NT2/D1 (cell line): Measurements from ENCODE around the gene ACAA2.

Source experiments
- DNase-seq: peaks from one replicate; pipeline ENCODE4 v3.0.0-alpha.2; 2011; ENCODE audit warnings: low read depth, low spot score
- H3K27me3 ChIP-seq: 2 replicates; pipeline ENCODE4 v1.6.0; 2011; ENCODE audit warnings: mild to moderate bottlenecking; ENCODE audit not compliant: insufficient read length, insufficient read depth
- H3K36me3 ChIP-seq: 2 replicates; pipeline ENCODE4 v1.6.1; 2011; ENCODE audit warnings: mild to moderate bottlenecking, low read length, mixed read lengths; ENCODE audit not compliant: insufficient read depth, insufficient read length
- H3K4me1 ChIP-seq: 2 replicates; pipeline ENCODE4 v1.5.1; 2011; ENCODE audit not compliant: insufficient read depth, insufficient read length
- H3K4me3 ChIP-seq: 2 replicates; pipeline ENCODE4 v1.5.1; 2011; ENCODE audit warnings: low read depth; ENCODE audit not compliant: insufficient read length
- H3K9ac ChIP-seq: 2 replicates; pipeline ENCODE4 v1.6.0; 2011; ENCODE audit warnings: low read depth; ENCODE audit not compliant: insufficient read length
- H3K9me3 ChIP-seq: 2 replicates; pipeline ENCODE4 v1.5.1; 2011; ENCODE audit warnings: mild to moderate bottlenecking, low read length; ENCODE audit not compliant: insufficient read depth
- SUZ12 ChIP-seq: IDR thresholded peaks from 2 replicates; pipeline ENCODE4 v1.6.1; 2011; ENCODE audit not compliant: insufficient read length, insufficient read depth; ENCODE audit errors: extremely low read depth
- YY1 ChIP-seq: IDR thresholded peaks from 2 replicates; pipeline ENCODE4 v1.6.1; 2011; ENCODE audit not compliant: insufficient read length, insufficient read depth
- ZNF274 ChIP-seq: IDR thresholded peaks from 2 replicates; pipeline ENCODE4 v1.6.1; 2011; ENCODE audit warnings: mild to moderate bottlenecking, low read depth, low read length

The ACAA2 gene

GRCh38 chr18:49849331-49850217 lies 36.2 kb upstream of the ACAA2 start:
- H3K4me1 ChIP-seq, result peaks cover 8% of the 10 kb centered on the region
- no peaks in the 10 kb centered on the region for H3K9me3 ChIP-seq
- H3K4me3 ChIP-seq, result no peak overlapping the region
- no peak for TF ChIP-seq YY1
- no peak for TF ChIP-seq SUZ12
- no peak for TF ChIP-seq ZNF274
- no peak overlapping the region for H3K9ac ChIP-seq
- H3K36me3 ChIP-seq, result peaks cover 4% of the 10 kb centered on the region
- no peaks in the 10 kb centered on the region for H3K27me3 ChIP-seq
- DNase-seq, result peak; percentile 44

- Histone ChIP-seq H3K4me1 (peaks cover 8% of the 10 kb centered on the region), H3K4me3 (no peak overlapping the region), H3K36me3 (peaks cover 4% of the 10 kb centered on the region), H3K9ac (no peak overlapping the region), H3K27me3 (no peaks in the 10 kb centered on the region), H3K9me3 (no peaks in the 10 kb centered on the region)
- no peak for DNase-seq
- TF ChIP-seq ZNF274, result no peak
- no peak for TF ChIP-seq YY1
- TF ChIP-seq SUZ12, result no peak
Measured at GRCh38 chr18:49848115-49848514, 34.8 kb upstream of the ACAA2 start.

DNA sequence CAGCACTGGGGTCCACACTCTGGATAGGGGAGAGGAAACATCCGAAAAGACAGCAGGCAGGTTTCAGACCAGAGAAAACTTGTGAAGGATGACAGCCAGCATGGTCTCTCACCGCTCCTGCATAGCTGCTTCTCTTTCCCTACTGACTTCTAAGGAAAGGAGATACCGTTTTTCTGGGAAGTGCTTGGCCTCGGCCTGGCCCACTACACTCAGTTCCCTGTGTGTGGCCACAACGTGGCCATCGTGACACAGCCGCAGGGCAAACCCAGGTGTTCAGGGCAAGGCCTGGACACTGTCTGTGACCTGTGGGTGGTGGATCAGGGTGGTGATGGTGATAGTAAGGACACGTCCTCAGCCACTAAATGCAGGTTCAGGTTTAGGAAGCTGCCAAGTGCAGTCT lies 34.2 kb upstream of the ACAA2 start:
- no peak for TF ChIP-seq ZNF274
- no peak for TF ChIP-seq SUZ12
- no peak for TF ChIP-seq YY1
- DNase-seq, result no peak
- peaks cover 4% of the 10 kb centered on the region for H3K36me3 ChIP-seq
- no peaks in the 10 kb centered on the region for H3K9me3 ChIP-seq
- peaks cover 8% of the 10 kb centered on the region for H3K4me1 ChIP-seq
- H3K4me3 ChIP-seq, result no peak overlapping the region
- no peak overlapping the region for H3K9ac ChIP-seq
- H3K27me3 ChIP-seq, result no peaks in the 10 kb centered on the region

DNA sequence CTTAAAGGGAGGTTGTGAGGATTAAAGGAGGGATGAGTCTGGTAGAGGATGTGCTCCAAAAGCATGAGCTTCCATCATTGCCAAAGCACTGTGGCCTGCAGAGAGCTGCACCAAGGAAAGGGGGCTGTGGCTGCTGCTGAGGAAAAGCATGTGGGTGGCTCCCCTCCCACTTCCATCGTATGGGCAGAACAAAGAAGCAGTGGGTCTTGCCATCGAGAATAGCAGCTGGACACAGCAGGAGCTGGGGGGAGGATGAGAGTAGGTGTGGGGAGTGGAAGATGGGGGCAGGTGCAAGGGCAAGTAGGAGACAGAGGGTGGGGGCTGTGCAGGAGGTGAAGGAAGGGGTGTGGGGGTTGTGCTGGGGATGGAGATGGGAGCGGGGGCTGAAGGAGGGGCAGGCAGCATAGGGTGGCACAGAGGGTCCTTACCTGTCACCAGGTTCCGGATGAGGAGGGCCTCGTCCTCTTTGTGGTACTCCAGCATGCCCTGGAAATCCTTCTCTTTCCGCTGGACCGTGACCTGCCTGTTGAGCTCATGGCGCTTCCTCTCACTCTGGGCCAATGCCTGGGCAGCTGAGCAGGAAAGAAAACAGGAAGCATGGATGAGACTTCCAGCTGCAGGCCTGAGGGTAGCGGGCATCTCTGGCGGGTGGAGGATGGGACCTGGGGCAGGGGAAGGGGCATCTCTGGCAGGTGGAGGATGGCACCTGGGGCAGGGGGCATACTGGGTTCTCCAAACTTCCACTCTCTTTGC lies 33.6 kb upstream of the ACAA2 start:
- Histone ChIP-seq H3K9me3 (no peaks in the 10 kb centered on the region), H3K4me3 (no peak overlapping the region), H3K27me3 (no peaks in the 10 kb centered on the region), H3K9ac (no peak overlapping the region), H3K36me3 (peaks cover 4% of the 10 kb centered on the region), H3K4me1 (peaks cover 8% of the 10 kb centered on the region)
- DNase-seq, result no peak
- TF ChIP-seq SUZ12, result no peak
- no peak for TF ChIP-seq ZNF274
- no peak for TF ChIP-seq YY1

- no peak for TF ChIP-seq SUZ12
- TF ChIP-seq ZNF274, result no peak
- no peak for TF ChIP-seq YY1
- Histone ChIP-seq H3K4me3 (no peak overlapping the region), H3K4me1 (peaks cover 8% of the 10 kb centered on the region), H3K36me3 (peaks cover 4% of the 10 kb centered on the region), H3K9ac (no peak overlapping the region), H3K27me3 (no peaks in the 10 kb centered on the region), H3K9me3 (no peaks in the 10 kb centered on the region)
- DNase-seq, result no peak
Measured at GRCh38 chr18:49846361-49846662, 33.0 kb upstream of the ACAA2 start.

DNA sequence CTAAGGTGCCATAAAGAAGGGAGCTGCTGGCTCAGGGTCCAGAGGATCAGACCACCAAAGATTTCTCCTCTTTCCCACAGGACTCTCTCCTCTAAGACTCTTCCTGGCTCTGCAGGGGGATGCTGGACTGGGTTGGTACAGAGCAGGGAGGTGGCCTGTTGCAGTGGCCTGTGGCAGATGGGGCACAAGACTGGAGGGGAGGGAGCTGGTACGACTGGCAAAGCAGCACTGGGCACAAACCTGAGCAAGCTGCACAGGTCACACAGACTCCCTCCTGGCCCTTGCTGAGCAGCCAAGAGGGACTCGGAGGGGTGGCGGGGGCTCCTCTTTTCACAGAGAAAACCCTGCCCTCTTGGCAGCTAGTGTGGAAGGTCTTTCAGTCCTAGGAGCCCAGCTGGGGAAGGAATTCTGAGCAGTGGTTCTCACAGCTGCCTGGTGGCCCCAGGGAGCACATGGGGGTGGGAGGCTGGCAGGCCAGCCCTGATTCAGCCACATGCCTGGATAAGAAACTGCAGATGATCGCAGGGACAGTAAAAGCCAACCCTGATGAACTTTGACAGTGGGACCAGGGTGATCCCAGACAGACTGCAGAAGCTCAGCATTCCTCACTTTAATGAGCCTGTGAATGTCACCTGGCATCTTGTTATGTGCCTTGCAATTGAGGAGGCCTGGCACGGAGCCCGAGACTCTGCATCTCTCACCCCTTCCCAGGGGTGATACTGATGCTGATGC lies 32.5 kb upstream of the ACAA2 start:
- Histone ChIP-seq H3K27me3 (no peaks in the 10 kb centered on the region), H3K9me3 (no peaks in the 10 kb centered on the region), H3K4me1 (peaks cover 8% of the 10 kb centered on the region), H3K9ac (no peak overlapping the region), H3K4me3 (no peak overlapping the region), H3K36me3 (peaks cover 7% of the 10 kb centered on the region)
- no peak for DNase-seq
- TF ChIP-seq SUZ12 (no peak), ZNF274 (no peak), YY1 (no peak)

DNA sequence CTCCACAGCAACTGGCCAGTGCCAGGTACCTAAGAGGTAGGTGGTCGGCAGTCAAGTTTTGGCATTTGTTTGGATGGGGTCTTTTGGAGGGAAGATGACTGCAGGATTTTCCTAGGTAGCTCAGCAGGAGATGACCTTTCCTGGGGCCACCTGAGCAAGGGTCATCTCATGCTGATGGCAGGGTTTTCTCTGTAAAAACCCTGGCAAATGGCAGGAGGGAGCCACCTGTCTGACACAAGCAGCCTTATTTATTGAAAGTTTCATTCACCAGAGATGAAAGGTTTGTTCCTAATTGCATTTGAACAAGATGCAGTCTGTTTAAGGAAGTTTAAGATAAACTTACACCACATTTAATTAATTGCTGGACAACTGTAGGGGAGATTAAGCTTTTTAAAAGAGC lies 31.6 kb upstream of the ACAA2 start:
- TF ChIP-seq YY1 (no peak), ZNF274 (no peak), SUZ12 (no peak)
- H3K4me1 ChIP-seq, result peaks cover 8% of the 10 kb centered on the region
- no peak overlapping the region for H3K4me3 ChIP-seq
- DNase-seq, result no peak
- no peaks in the 10 kb centered on the region for H3K27me3 ChIP-seq
- no peaks in the 10 kb centered on the region for H3K9me3 ChIP-seq
- H3K36me3 ChIP-seq, result peaks cover 12% of the 10 kb centered on the region
- no peak overlapping the region for H3K9ac ChIP-seq
